HG03064 (cell line): ENCODE data around the gene CALML6.
"Not testable (repeated sequence)": the region's sequence is repeated elsewhere in the genome, so short reads cannot be mapped to it uniquely, and the experiment has no call there.

Source experiments
- ATAC-seq: cut with Tn5 transposase; IDR thresholded peaks from one replicate; pipeline ENCODE4 v1.9.1; 2021; ENCODE audit warnings: low read depth; ENCODE audit not compliant: unreplicated experiment

Gene CALML6

GRCh38 chr1:1922956-1923833 lies 8.1 kb downstream of the CALML6 start:
- ATAC-seq: no peak

GRCh38 chr1:1924386-1924785 lies 9.3 kb downstream of the CALML6 start:
- ATAC-seq: no peak

- no peak for ATAC-seq
Measured at GRCh38 chr1:1924849-1925248, 9.8 kb downstream of the CALML6 start.

- ATAC-seq: no peak
Measured at GRCh38 chr1:1925437-1926345, 10.6 kb downstream of the CALML6 start.

- no peak for ATAC-seq
Measured at GRCh38 chr1:1926346-1926811, 11.3 kb downstream of the CALML6 start.

GRCh38 chr1:1926886-1927660 lies 12.0 kb downstream of the CALML6 start:
- ATAC-seq: no peak

GRCh38 chr1:1927751-1928150 lies 12.7 kb downstream of the CALML6 start:
- no peak for ATAC-seq

GRCh38 chr1:1928231-1929101 lies 13.4 kb downstream of the CALML6 start:
- no peak for ATAC-seq

GRCh38 chr1:1929102-1929638 lies 14.1 kb downstream of the CALML6 start:
- no peak for ATAC-seq

- no peak for ATAC-seq
Measured at GRCh38 chr1:1929639-1930545, 14.8 kb downstream of the CALML6 start.

- not testable (repeated sequence) for ATAC-seq
Measured at GRCh38 chr1:1934848-1935247, 19.8 kb downstream of the CALML6 start.

GRCh38 chr1:1937061-1937460 lies 22.0 kb downstream of the CALML6 start:
- no peak for ATAC-seq

- ATAC-seq: no peak
Measured at GRCh38 chr1:1937549-1938275, 22.7 kb downstream of the CALML6 start.

GRCh38 chr1:1938276-1938573 lies 23.2 kb downstream of the CALML6 start:
- ATAC-seq: no peak

- no peak for ATAC-seq
Measured at GRCh38 chr1:1938613-1939295, 23.7 kb downstream of the CALML6 start.

- no peak for ATAC-seq
Measured at GRCh38 chr1:1939296-1940122, 24.4 kb downstream of the CALML6 start.

GRCh38 chr1:1940123-1940425 lies 25.0 kb downstream of the CALML6 start:
- no peak for ATAC-seq
